Fibroblast of peridontal ligament (primary cell): ENCODE data around the gene APOM.

ENCODE experiments used
- DNase-seq: peaks from one replicate; pipeline ENCODE4 v3.0.0-alpha.2; 2010; ENCODE audit errors: extremely low read depth

Gene APOM

GRCh38 chr6:31631209-31631608 is 24.5 kb upstream of the APOM start:
- no peak for DNase-seq

- DNase-seq = no peak
Observed at GRCh38 chr6:31631681-31632278, 23.9 kb upstream of the APOM start.

- no peak for DNase-seq
Observed at GRCh38 chr6:31632279-31632946, 23.3 kb upstream of the APOM start.

DNA sequence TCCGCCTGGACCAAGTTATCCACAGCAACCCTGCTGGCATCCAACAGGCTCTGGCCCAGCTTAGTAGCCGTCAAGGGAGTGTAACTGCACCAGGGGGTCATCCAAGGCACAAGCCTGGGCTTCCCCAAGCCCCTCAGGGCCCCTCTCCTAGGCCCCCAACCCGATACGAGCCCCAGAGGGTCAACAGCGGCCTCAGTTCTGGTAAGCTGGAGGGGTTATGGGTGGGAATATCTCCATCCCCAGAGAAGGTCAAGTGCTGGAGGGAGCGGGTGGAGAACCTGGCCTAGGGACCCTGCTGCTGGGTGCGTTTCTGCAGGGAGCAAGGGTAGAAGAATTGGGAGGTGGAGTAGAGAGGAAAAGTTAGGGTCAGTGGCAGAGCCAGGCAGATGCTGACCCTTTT is 22.2 kb upstream of the APOM start:
- DNase-seq = no peak

DNA sequence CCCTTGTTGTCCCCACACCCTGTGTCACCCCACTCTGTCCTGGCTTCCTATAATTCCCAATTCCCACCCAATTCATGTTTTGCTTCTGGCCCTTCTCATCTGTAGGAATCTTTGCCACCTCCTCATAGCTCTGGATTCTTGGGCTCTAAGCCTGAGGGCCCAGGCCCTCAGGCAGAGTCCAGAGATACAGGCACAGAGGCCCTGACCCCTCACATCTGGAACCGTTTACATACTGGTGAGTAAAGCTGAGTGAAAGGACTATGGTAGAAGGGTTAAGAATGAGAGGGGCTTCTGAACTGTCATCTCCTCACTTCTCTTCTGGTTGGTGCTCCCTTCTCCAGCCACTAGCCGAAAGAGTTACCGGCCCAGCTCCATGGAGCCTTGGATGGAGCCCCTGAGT is 21.6 kb upstream of the APOM start:
- peak; percentile 14 for DNase-seq

DNA sequence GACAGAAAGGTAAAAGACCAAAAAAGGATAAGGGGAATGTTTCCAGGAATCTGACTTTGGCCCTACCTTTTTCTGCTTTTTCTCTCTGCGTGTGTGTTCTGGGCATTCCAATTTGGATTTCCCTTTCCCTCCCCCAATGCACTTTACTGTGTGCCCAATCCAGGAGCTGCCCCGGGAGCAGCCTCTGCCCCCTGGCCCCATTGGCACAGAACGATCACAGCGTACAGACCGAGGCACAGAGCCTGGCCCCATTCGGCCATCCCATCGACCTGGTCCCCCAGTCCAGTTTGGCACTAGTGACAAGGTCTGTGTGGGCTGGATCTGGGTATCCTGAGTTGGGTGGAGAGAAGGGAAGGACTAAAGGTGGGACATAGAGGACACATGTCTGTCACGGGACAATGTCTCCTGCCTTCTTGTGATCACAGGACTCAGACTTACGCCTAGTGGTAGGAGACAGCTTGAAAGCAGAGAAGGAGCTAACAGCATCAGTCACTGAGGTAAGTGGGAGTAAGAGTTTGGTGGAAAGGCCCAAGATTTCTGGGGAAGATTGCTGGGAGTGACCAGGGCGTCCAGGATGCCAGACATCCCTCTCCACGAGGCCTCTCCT is 20.6 kb upstream of the APOM start:
- DNase-seq = no peak

DNA sequence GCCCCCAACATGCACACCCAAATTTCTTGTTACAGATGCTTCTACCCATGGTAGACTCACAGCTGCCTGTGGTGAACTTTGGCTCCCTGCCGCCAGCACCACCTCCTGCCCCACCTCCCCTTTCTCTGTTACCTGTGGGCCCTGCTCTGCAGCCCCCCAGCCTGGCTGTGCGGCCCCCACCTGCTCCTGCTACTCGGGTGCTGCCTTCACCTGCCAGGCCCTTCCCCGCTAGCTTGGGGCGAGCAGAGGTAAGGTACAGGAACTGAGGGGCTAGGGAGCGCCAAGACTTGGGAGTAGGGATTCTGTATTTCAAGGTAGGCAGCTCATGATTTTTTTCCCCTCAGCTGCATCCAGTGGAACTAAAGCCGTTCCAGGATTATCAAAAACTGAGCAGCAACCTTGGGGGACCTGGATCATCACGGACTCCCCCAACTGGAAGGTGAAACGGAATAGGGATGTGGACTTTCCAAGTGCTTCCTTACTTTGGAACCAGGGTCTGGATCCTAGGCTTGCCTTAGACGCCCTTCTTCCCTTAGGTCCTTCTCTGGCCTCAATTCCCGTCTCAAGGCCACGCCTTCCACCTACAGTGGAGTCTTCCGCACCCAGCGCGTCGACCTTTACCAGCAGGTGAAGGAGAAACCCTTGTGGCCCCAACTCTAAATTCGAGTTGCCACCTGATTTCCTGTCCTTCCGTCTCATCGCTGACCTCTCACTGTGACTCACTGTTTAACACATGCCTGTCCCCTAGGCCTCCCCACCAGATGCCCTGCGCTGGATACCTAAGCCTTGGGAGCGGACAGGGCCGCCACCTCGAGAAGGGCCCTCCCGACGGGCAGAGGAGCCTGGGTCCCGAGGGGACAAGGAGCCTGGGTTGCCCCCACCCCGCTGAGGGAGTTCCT is 18.7 kb upstream of the APOM start:
- DNase-seq = no peak

GRCh38 chr6:31639043-31639442 is 16.7 kb upstream of the APOM start:
- no peak for DNase-seq

DNA sequence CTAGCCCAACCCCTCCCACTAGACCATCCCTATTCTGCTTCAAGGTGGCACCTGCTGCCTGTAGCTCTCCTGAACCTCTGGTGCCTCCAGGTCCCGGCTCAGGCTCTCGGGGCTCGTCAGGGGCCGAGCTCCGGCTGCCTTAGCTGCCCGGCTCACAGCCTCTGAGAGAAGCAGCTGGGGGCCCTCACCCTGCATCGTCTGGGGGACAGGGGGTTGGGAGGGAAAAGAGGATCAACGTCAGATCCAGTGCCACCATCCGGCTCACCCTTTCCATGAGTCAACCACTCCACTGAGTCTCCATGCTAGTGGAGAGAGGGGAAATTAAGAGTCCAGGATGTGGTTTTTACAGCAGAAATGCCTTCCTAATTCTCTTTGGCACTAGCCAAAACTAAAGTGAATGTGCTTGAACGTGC is 16.2 kb upstream of the APOM start:
- DNase-seq = peak; percentile 55

DNA sequence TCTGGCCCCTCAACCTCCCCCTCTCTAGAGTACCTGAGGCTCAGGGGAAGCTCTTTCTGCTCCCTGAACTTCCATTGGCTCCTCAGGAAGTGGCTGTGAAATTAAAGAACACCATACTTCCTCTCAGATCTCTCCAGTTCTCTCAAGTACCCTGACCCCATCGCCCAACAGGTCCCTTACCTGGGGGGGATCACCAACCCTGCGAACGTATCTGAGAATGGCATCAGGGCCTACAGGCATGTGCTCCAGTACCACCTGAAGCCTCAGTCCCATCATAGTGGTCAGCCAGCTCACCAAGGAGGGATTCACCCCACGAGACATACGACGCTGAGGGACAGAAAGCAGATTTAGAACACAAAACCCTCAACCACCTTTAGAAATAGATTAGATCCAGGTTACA is 15.1 kb upstream of the APOM start:
- DNase-seq = no peak

DNA sequence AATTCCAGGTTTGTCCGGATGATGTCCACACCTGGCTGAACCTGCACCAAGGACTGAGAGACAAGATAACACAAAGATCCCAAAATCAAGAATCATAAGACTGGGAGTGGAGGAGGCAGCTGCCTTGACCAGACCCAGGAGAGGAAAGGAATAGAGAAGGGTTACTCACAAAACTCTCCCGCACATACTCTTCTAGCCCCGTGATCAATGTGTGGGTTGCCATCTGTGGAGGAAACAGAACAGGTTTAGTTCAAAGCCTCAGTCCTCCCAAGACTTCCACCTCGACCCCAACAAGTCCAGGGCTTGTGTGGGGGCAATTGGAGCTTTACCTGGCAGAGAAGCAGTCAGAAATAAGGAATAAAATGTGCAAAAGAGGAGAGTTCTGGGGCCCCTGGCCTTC is 14.3 kb upstream of the APOM start:
- DNase-seq = no peak

DNA sequence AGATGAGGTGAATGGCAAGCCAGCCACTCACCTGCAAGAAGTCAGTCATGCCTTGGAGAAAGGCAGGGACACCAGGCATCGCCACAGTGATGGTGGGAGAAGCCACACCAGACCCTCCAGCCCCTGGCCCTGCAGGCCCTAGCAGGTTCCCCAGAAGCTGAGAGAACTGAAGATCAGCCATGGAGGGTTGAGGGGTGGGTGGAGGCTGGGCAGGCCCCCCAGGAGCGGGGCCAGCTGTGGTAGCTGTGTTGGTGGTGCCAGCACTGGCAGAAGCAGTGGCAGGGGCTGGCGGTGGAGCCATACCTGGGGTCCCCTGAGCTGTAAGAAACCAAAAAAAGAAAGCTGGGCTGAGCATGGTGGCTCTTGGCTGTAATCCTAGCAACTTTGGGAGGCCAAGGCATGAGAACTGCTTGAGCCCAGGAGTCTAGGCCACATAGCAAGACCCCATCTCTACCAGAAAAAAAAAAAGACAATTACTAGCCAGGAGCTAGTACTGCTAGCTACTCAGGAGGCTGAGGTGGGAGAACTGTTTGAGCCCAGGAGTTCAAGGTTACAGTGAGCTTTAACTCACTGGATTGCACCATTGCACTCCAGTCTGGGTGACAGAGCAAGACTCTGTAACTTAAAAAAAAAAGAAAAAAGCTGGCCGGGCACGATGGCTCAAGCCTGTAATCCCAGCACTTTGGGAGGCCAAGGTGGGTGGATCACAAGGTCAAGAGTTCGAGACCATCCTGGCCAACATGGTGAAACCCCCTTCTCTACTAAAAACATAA is 12.7 kb upstream of the APOM start:
- DNase-seq = no peak

- no peak for DNase-seq
Observed at GRCh38 chr6:31643818-31644454, 11.8 kb upstream of the APOM start.

GRCh38 chr6:31645325-31645724 is 10.4 kb upstream of the APOM start:
- no peak for DNase-seq

- peak; percentile 83 for DNase-seq
Observed at GRCh38 chr6:31651602-31652191, 4.0 kb upstream of the APOM start.

GRCh38 chr6:31652925-31653724 is 2.6 kb upstream of the APOM start:
- DNase-seq = no peak

- DNase-seq = no peak
Observed at GRCh38 chr6:31654574-31655348, 933 bp upstream of the APOM start.

- DNase-seq = no peak
Observed at GRCh38 chr6:31657406-31658157, 1.9 kb downstream of the APOM start.
